Right atrium auricular region (tissue), 2 donors: ENCODE data around the gene KNSTRN. TPM values are rescaled to one million over a fixed set of nuclear protein-coding genes. Genes with fewer than 3 reads are reported as not detected.

Source experiments
- DNase-seq: peaks from one replicate; pipeline ENCODE4 v3.0.0-alpha.2; 2019; ENCODE audit warnings: low spot score
- H3K27ac ChIP-seq, 2 donors: fragments of 200-600 bp; sonication (generic); 1 replicate in 1 of 2; 2 replicates in 1 of 2; pipeline ENCODE4 v1.5.1; 2016 to 2019
- H3K27me3 ChIP-seq, 2 donors: fragments of 200-600 bp; sonication (generic); one replicate each; pipeline versions ENCODE4 v1.5.1 to v1.6.0; 2017 to 2019
- H3K36me3 ChIP-seq: fragments of 200-600 bp; sonication (generic); one replicate; pipeline ENCODE4 v1.5.1; 2016
- H3K4me1 ChIP-seq, 2 donors: fragments of 200-600 bp; sonication (generic); one replicate each; pipeline versions ENCODE4 v1.5.1 to v1.6.0; 2017 to 2019
- H3K4me3 ChIP-seq, 2 donors: fragments of 200-600 bp; sonication (generic); 1 replicate in 1 of 2; 2 replicates in 1 of 2; pipeline ENCODE4 v1.5.1; 2017 to 2019; ENCODE audit warnings: mild to moderate bottlenecking in 1 of 2, moderate library complexity in 1 of 2
- H3K9me3 ChIP-seq, 2 donors: fragments of 200-600 bp; sonication (generic); one replicate each; pipeline ENCODE4 v1.5.1; 2019
- CTCF ChIP-seq, 2 donors: fragments of 200-600 bp; sonication (generic); IDR thresholded peaks; one replicate each; pipeline ENCODE4 v1.5.1; 2019; ENCODE audit warnings: antibody characterized with exemption in 2 of 2
- total RNA-seq, 2 donors: library from RNA; depleted of rRNA; stranded (reverse); fragments of >200 nt; gene quantifications; one replicate each; pipeline ENCODE4 v1.1.0, GENCODE V29; 2016

KNSTRN gene
- total RNA-seq, 2 donors from 2014 or later, result 8.4 to 12.9 TPM

- H3K27me3 ChIP-seq, result no peaks in the 10 kb centered on the region
- TF ChIP-seq CTCF (IDR thresholded peaks at IDR 0.05), result peak in 1 of 2 donors; percentile 13
- no peaks in the 10 kb centered on the region for H3K9me3 ChIP-seq
- peaks cover 26% of the 10 kb centered on the region for H3K36me3 ChIP-seq
- no peak for DNase-seq
- H3K4me3 ChIP-seq, result no peak overlapping the region
- H3K4me1 ChIP-seq, result peaks cover 0 to 89% of the 10 kb centered on the region in 2 donors
- peak overlapping the region; percentile 96 to 97 for H3K27ac ChIP-seq
These were observed 45.8 kb upstream of the KNSTRN start for GRCh38 chr15:40336744-40337122.

- H3K36me3 ChIP-seq, result peaks cover 26% of the 10 kb centered on the region
- TF ChIP-seq CTCF (IDR thresholded peaks at IDR 0.05), result no peak
- DNase-seq, result no peak
- peak overlapping the region; percentile 96 to 97 for H3K27ac ChIP-seq
- H3K27me3 ChIP-seq, result no peaks in the 10 kb centered on the region
- H3K4me3 ChIP-seq, result no peak overlapping the region
- H3K9me3 ChIP-seq, result no peaks in the 10 kb centered on the region
- peaks cover 0 to 90% of the 10 kb centered on the region in 2 donors for H3K4me1 ChIP-seq
These were observed 44.9 kb upstream of the KNSTRN start for GRCh38 chr15:40337597-40337996.

DNA sequence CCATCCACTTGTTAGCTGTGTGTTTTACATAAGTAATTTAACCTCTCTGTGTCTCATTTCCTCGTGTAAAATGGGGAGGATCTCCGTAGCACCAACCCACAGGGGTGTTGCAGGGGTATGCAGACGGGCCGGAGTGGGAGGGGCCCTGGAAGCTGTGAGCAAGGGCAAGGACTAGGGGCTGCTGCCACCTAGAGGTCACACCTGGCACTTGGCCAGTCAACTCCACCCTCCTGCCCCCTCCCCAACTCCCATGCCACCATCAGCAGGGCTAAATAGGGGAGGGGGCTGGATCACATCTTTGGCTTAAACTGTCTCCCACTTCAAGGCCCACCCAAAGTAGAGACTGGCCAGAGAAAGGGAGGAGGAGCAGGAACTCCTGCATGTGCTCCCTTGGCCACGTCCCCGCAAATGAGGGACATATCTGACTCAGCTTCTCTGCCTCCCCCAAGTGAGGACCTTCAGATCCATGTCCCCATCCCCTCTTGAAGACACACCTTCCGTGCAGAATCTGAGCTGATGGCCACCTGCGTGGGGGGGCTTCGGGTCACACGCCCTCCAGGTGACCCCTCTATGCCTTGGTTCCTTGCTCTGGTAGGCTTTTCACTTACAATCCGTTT, 44.4 kb upstream of the KNSTRN start:
- Histone ChIP-seq H3K9me3 (no peaks in the 10 kb centered on the region), H3K4me1 (peaks cover 0 to 95% of the 10 kb centered on the region in 2 donors), H3K27ac (peak overlapping the region; percentile 96 to 97), H3K36me3 (peaks cover 26% of the 10 kb centered on the region), H3K4me3 (peak overlapping the region in 1 of 2 donors; percentile 48), H3K27me3 (no peaks in the 10 kb centered on the region)
- TF ChIP-seq CTCF (IDR thresholded peaks at IDR 0.05), result peak; percentile 35 to 78
- DNase-seq, result peak; percentile 78

- H3K27me3 ChIP-seq, result no peaks in the 10 kb centered on the region
- DNase-seq, result no peak
- H3K36me3 ChIP-seq, result peaks cover 26% of the 10 kb centered on the region
- H3K4me3 ChIP-seq, result peak overlapping the region; percentile 41 to 48
- peak overlapping the region; percentile 96 to 97 for H3K27ac ChIP-seq
- TF ChIP-seq CTCF (IDR thresholded peaks at IDR 0.05), result no peak
- no peaks in the 10 kb centered on the region for H3K9me3 ChIP-seq
- peaks cover 0 to 97% of the 10 kb centered on the region in 2 donors for H3K4me1 ChIP-seq
These were observed 43.5 kb upstream of the KNSTRN start for GRCh38 chr15:40338921-40339620.

GRCh38 chr15:40339621-40339945, 42.9 kb upstream of the KNSTRN start:
- DNase-seq, result no peak
- H3K4me3 ChIP-seq, result peak overlapping the region; percentile 41 to 48
- peak in 1 of 2 donors; percentile 47 for TF ChIP-seq CTCF (IDR thresholded peaks at IDR 0.05)
- peak overlapping the region; percentile 96 to 97 for H3K27ac ChIP-seq
- peaks cover 26% of the 10 kb centered on the region for H3K36me3 ChIP-seq
- no peaks in the 10 kb centered on the region for H3K27me3 ChIP-seq
- no peaks in the 10 kb centered on the region for H3K9me3 ChIP-seq
- peaks cover 0 to 97% of the 10 kb centered on the region in 2 donors for H3K4me1 ChIP-seq
